OCI-M2 (cell line): ENCODE measurements around the gene SERPINA9.

ENCODE experiments used
- DNase-seq: peaks from one replicate; lab custom pipeline; 2025; ENCODE audit not compliant: unreplicated experiment; lab: John Stamatoyannopoulos, UW

Gene SERPINA9

GRCh38 chr14:94462763-94463572 is 13.0 kb downstream of the SERPINA9 start:
- no peak for DNase-seq

DNA sequence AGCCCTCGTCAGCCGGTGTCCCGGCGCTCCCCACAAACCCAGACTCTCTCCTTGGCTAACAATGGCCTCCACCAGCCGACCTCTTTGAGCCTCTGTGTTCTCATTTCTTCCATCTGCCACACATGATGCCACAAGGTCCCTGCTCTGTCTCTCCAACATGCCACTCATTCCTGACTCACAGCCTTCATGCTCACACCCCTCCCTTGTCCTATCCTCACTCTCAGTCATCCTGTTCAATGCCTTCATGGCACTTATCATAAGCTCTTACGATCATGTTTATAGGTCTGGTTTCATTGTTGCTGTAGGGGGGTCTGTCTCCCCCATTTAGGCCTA is 13.8 kb downstream of the SERPINA9 start:
- no peak for DNase-seq

GRCh38 chr14:94461526-94462218 is 14.3 kb downstream of the SERPINA9 start:
- no peak for DNase-seq

- no peak for DNase-seq
These were observed 15.2 kb downstream of the SERPINA9 start for GRCh38 chr14:94460631-94461416.

- DNase-seq: no peak
These were observed 17.3 kb downstream of the SERPINA9 start for GRCh38 chr14:94458558-94459205.

- no peak for DNase-seq
These were observed 17.9 kb downstream of the SERPINA9 start for GRCh38 chr14:94458096-94458495.

- DNase-seq: no peak
These were observed 20.1 kb downstream of the SERPINA9 start for GRCh38 chr14:94455928-94456327.

- DNase-seq: no peak
These were observed 24.2 kb downstream of the SERPINA9 start for GRCh38 chr14:94451826-94452225.

DNA sequence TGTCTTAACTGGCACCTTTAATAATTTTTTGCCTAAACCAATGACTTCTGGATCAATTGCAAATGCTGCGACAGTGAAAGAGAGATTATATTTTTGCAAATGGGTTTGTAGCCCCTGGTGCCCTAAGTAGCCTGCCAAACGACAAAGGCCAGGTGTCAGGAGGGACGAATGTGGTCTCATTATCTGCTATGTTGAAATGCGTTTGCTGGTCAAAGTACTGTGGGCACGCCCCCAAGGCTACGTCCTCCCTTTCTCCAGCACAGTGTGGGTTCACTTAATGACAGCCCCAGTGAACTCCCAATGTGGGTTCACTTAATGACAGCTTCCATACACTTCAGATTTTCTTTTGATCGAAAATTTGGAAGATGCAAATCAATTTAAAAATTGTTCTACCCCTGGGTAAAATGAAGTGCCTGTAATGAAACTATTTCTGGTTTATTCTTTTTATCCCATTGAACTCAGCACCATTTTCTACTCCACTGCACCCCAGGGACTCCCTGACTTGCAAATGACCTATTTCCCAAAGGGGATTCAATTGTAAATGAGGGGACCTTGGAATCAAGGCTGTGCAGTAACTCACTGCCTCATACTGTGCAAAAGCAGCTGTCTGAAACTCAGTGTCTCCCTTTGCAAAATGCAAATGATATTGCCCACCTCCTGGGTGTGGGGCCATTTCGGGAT is 24.8 kb downstream of the SERPINA9 start:
- no peak for DNase-seq

DNA sequence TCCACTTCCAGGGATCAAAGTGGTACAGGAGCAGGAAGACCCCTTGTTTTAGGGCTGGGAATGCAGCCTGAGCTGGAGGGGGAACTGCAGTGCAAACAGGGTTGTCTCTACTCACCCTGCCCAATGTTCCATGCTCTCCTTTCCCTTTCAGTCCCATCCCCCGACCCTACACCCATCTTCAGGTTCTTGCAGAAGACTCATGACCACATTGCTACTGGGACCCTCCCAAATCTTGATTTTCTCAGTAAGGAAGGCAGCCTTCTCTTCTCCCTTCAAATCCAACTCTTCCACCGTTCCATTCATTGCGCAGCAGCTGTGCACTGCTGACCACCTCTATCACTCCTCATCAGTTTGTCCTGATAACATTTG is 25.3 kb downstream of the SERPINA9 start:
- DNase-seq: no peak

DNA sequence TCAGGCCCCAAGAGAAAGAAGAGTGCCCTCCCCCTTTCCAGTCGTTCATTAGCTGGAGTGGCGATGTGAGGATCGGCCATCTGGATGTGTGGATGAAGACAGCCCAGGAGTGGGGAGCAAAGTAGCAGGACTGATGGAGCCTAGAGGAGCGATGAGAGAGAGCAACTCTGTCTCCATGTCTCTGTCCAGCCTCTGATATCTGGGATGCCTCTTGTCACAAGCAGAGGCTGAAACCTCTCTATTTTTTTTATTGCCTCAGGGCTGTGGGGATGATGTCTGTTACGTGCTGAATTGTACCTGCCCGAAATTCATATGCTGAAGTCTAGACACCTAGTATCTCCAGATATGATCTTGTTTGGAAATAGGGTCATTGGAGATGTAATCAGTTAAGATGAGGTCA is 26.1 kb downstream of the SERPINA9 start:
- DNase-seq: no peak

GRCh38 chr14:94448071-94448808 is 27.8 kb downstream of the SERPINA9 start:
- DNase-seq: no peak

DNA sequence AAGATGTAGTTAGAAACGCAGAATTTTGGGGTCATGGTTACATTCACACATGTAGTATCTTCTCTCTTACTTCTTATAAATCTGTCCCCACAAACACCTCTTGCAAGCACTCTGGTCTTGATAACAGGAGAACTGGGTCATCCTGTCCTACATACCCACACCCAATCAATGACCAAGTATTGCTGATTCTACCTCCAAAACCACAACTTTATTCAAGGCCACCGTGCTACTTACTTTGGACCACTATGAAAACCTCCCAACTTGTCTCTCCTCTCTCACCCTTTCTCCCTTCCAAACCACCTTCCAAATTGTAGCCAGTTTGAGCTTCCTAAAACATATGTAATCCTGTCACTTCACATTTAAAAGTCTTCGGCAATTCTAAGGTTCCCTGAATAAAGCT is 28.8 kb downstream of the SERPINA9 start:
- no peak for DNase-seq

DNA sequence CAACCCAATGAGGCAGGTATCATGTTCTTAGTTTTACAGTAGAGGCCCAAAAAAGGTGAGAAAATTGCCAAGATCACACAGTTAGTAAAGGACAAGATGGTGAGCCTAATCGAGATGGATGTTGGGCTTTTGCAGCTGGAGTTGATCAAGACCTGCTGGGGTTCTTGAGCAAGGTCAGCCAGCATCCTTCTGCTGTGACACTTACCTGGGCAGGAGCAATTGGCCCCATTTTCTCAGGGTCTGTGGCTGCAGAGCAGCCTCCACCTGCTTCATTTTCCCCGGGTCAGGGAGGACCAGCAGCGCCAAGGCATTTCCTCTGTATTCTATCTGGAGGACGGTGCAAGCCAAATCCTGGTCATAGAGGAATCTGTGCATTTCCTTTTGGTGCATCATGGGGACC is 29.9 kb downstream of the SERPINA9 start:
- no peak for DNase-seq

DNA sequence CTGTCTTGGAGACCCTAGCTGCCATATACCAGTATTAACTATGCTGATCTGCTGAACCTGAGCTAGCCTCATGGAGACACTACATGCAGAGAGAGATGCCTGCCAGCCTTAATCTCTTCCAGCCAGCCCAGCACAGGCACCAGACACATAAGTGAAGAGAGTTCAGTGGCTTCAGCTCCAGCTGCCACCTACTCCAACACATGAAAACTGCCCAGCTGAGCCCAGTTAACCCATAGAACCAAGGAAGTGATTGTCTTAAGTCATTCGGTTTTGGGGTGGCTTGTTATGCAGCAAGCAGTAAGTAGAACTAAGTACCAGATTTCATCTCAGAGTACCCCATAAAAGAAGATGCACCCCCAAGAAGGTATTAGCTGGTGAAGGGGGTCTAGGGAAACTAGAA is 31.0 kb downstream of the SERPINA9 start:
- no peak for DNase-seq

DNA sequence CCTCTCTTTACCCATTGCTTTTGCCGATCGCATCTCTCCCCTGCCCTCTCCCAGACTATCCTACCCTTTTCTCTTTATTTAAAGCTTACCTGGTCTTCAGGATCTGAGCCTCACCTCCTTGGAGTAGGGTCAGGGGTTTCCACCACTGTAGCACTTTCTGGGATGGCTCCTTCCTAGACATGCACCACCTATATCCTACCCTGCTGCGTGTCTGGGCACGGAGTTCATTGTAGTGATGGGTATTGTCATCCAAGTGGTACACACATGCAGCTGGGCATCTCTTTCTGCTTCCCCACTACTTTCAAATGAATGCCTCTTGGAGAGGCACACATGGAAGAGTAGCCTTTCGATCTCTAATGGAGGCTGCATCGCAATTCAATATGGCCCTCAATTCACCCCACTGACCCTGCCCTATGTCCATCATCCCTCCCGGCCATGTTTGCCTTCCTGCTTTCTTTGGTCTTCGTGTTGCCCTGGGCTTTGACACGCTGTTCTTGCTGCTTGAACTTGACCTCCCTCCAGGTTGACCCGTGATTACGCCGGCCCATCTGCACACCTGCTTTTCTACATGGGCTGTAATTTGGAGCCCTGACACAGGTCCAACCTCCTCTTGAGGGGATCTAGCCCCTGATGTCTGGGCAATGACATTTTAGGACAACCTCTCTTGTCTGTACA is 34.3 kb downstream of the SERPINA9 start:
- no peak for DNase-seq

DNA sequence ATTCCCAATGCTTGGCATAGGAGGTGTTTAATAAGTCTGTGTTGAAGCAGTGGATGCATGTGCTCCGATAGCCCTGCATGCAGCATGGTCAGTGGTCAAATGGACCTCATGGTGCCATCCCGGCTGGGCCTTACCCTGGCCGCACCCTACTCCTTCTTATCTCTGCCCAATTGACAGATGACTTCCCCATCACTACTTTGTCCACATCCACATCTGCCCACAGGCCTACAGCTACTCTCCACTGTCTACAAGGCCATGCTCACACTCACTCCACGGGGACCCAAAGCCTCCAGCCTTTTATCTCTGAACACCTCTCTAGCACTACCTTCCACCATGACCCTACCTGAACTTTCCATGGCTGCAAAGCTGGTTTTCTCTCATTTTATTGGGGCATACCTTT is 34.9 kb downstream of the SERPINA9 start:
- no peak for DNase-seq

DNA sequence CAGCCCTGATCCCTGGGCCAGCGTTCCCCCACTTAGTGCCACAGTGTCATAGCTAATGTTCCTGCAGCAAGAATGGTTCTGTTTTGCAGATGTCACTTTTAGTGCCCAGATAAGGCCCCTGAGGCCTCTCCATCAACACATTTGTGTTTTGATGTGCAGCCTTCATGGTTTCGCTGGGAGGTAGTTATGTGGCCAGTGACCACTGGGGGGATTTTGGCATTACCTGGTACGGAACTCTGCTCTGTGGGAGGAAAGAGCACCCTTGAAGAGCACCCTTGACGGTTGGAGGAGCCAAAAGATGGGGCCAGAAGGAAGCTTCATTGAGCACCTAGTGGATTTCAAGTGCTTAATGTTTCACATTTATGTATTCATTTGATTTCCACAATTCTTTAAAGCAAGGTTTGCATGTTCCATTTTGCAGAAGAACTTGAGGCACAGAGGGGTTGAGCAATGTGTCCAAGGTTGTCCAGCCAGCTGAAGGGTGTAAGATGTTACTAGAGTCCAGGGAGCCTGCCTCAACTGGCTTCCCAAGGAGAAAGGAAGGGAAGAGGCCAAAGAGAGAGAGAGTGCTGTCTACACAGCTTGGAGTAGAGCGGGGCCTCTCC is 36.4 kb downstream of the SERPINA9 start:
- no peak for DNase-seq

- DNase-seq: no peak
These were observed 47.4 kb downstream of the SERPINA9 start for GRCh38 chr14:94428610-94429009.
